GM12875 (cell line): ENCODE measurements around the gene ING3.

Experiments used
- H3K4me3 ChIP-seq: one replicate; pipeline ENCODE4 v1.5.1; 2011; ENCODE audit warnings: low read depth, low read length, control low read depth
- CTCF ChIP-seq: IDR thresholded peaks from 2 replicates; pipeline ENCODE4 v1.5.1; 2011; ENCODE audit warnings: low read depth, mild to moderate bottlenecking, control low read depth, inconsistent platforms, low read length, moderate library complexity, borderline replicate concordance; ENCODE audit not compliant: insufficient read depth

The ING3 gene

GRCh38 chr7:120988591-120989256, 38.1 kb downstream of the ING3 start, which contains the start of gene CPED1:
TSS of gene CPED1 (plus strand) at chr7:120988711. CDS start at chr7:120989622, 911 bp downstream.
- no peak within 1 kb of the TSS for H3K4me3 ChIP-seq
- no peak for TF ChIP-seq CTCF

- no peak for TF ChIP-seq CTCF
- H3K4me3 ChIP-seq, result no peak overlapping the region
These were observed 39.0 kb downstream of the ING3 start for GRCh38 chr7:120989257-120990220.

GRCh38 chr7:120990468-120991118, 40.0 kb downstream of the ING3 start:
- no peak for TF ChIP-seq CTCF
- H3K4me3 ChIP-seq, result no peak overlapping the region

- no peak for TF ChIP-seq CTCF
These were observed 40.6 kb downstream of the ING3 start for GRCh38 chr7:120991161-120991560.

GRCh38 chr7:120991581-120991980, 41.0 kb downstream of the ING3 start:
- TF ChIP-seq CTCF, result no peak
- no peak overlapping the region for H3K4me3 ChIP-seq

More at GRCh38 chr7:120991161-120991560, 40.6 kb downstream of the ING3 start:
- H3K4me3 ChIP-seq, result no peak overlapping the region

- no peak overlapping the region for H3K4me3 ChIP-seq
- no peak for TF ChIP-seq CTCF
These were observed 41.8 kb downstream of the ING3 start for GRCh38 chr7:120992272-120992964.
